Activated CD4-positive, CD25-positive, alpha-beta regulatory T cell treated with anti-CD3 and anti-CD28 coated beads, Interleukin-2, amount 50 U/mL, for 16 hours (primary cell): ENCODE results near the gene SLC35E2B.
A peak's percentile ranks its signal among the peaks of the same experiment; 100 is the strongest.

ENCODE experiments used
- DNase-seq: peaks from one replicate; pipeline ENCODE4 v3.0.0-alpha.2; 2020; ENCODE audit warnings: low read depth, low spot score

The SLC35E2B gene

GRCh38 chr1:1624443-1625403 is 67.9 kb downstream of the SLC35E2B start:
- DNase-seq: no peak

- DNase-seq: no peak
Observed at GRCh38 chr1:1623631-1624442, 68.8 kb downstream of the SLC35E2B start.

- DNase-seq: no peak
Observed at GRCh38 chr1:1623181-1623630, 69.4 kb downstream of the SLC35E2B start.

- no peak for DNase-seq
Observed at GRCh38 chr1:1622788-1623094, 69.9 kb downstream of the SLC35E2B start.

- DNase-seq: no peak
Observed at GRCh38 chr1:1622010-1622787, 70.4 kb downstream of the SLC35E2B start.

GRCh38 chr1:1621173-1622009 is 71.2 kb downstream of the SLC35E2B start:
- no peak for DNase-seq

GRCh38 chr1:1620433-1621139 is 72.0 kb downstream of the SLC35E2B start:
- DNase-seq: no peak

GRCh38 chr1:1619917-1620361 is 72.7 kb downstream of the SLC35E2B start:
- no peak for DNase-seq

- no peak for DNase-seq
Observed at GRCh38 chr1:1618396-1619068, 74.1 kb downstream of the SLC35E2B start.

GRCh38 chr1:1617925-1618324 is 74.7 kb downstream of the SLC35E2B start:
- no peak for DNase-seq

GRCh38 chr1:1617516-1617915 is 75.1 kb downstream of the SLC35E2B start:
- no peak for DNase-seq

GRCh38 chr1:1616838-1617237 is 75.8 kb downstream of the SLC35E2B start:
- DNase-seq: no peak

GRCh38 chr1:1616045-1616790 is 76.4 kb downstream of the SLC35E2B start:
- DNase-seq: no peak

- DNase-seq: peak; percentile 96
Observed at GRCh38 chr1:1615256-1616044, 77.1 kb downstream of the SLC35E2B start, which contains the start of gene MIB2. Gene MIB2 (plus strand): TSS chr1:1615500. CDS start chr1:1623453, 7,953 bp downstream.

GRCh38 chr1:1614954-1615255 is 77.7 kb downstream of the SLC35E2B start:
- DNase-seq: no peak

GRCh38 chr1:1614204-1614953 is 78.2 kb downstream of the SLC35E2B start:
- DNase-seq: no peak

GRCh38 chr1:1613509-1614082 is 79.0 kb downstream of the SLC35E2B start:
- DNase-seq: no peak
